Mesenchymal stem cell (in vitro differentiated cells and primary cell): Measurements from ENCODE around the gene SEMA3B.
A peak's percentile ranks its signal among the peaks of the same experiment; 100 is the strongest.

ENCODE experiments used
- DNase-seq: peaks from one replicate; pipeline ENCODE4 v3.0.0-alpha.2; 2013
- H2AFZ ChIP-seq: one replicate; pipeline ENCODE4 v1.6.1; 2013; ENCODE audit warnings: low read depth, mild to moderate bottlenecking, control low read depth, inconsistent platforms, low read length, moderate library complexity
- H2AK5ac ChIP-seq: 2 replicates; pipeline ENCODE4 v1.6.1; 2013; ENCODE audit warnings: low read length, moderate library complexity, mild to moderate bottlenecking, inconsistent platforms; ENCODE audit not compliant: severe bottlenecking
- H2BK120ac ChIP-seq: one replicate; pipeline ENCODE4 v1.6.1; 2013; ENCODE audit warnings: low read depth, mild to moderate bottlenecking, inconsistent platforms, low read length, moderate library complexity
- H2BK12ac ChIP-seq, 2 experiments: one replicate each; pipeline ENCODE4 v1.6.1; 2013; ENCODE audit warnings: inconsistent platforms in 2 of 2, low read length in 2 of 2, mild to moderate bottlenecking in 2 of 2, moderate library complexity in 2 of 2, control low read depth in 1 of 2
- H2BK15ac ChIP-seq: one replicate; pipeline ENCODE4 v1.6.1; 2013; ENCODE audit warnings: mild to moderate bottlenecking, low read depth, inconsistent platforms; ENCODE audit not compliant: poor library complexity, severe bottlenecking
- H2BK5ac ChIP-seq: 2 replicates; pipeline ENCODE4 v1.6.1; 2013; ENCODE audit warnings: low read depth, mild to moderate bottlenecking, low read length, control low read depth, inconsistent platforms; ENCODE audit not compliant: poor library complexity, severe bottlenecking
- H3K14ac ChIP-seq, 2 experiments: one replicate each; pipeline ENCODE4 v1.6.1; 2013; ENCODE audit warnings: inconsistent platforms in 2 of 2, low read length in 2 of 2, control low read depth in 1 of 2, mild to moderate bottlenecking in 1 of 2, moderate library complexity in 1 of 2
- H3K18ac ChIP-seq, 2 experiments: one replicate each; pipeline ENCODE4 v1.6.1; 2013; ENCODE audit warnings: inconsistent platforms in 2 of 2, low read length in 2 of 2, control low read depth in 1 of 2, low read depth in 1 of 2, mild to moderate bottlenecking in 1 of 2
- H3K23ac ChIP-seq, 2 experiments: one replicate each; pipeline ENCODE4 v1.6.1; 2013; ENCODE audit warnings: inconsistent platforms in 2 of 2, low read length in 2 of 2, mild to moderate bottlenecking in 2 of 2, moderate library complexity in 2 of 2, control low read depth in 1 of 2
- H3K27ac ChIP-seq: 2 replicates; pipeline ENCODE4 v1.5.1; 2013; ENCODE audit warnings: mild to moderate bottlenecking, moderate library complexity, low read length, control low read depth, inconsistent platforms; ENCODE audit not compliant: poor library complexity, severe bottlenecking
- H3K27me3 ChIP-seq, 2 experiments: 2 replicates each; pipeline versions ENCODE4 v1.6.1 to v1.7.0; 2013; ENCODE audit warnings: low read length in 2 of 2, mild to moderate bottlenecking in 2 of 2, moderate library complexity in 2 of 2, control low read depth in 1 of 2, inconsistent platforms in 1 of 2; ENCODE audit not compliant: control insufficient read depth in 1 of 2, insufficient read depth in 1 of 2
- H3K36me3 ChIP-seq, 2 experiments: 2 replicates each; pipeline versions ENCODE4 v1.6.1 to v1.7.0; 2013; ENCODE audit warnings: low read length in 2 of 2, control low read depth in 1 of 2, inconsistent platforms in 1 of 2, low read depth in 1 of 2, mild to moderate bottlenecking in 1 of 2; ENCODE audit not compliant: insufficient read depth in 2 of 2, control insufficient read depth in 1 of 2
- H3K4ac ChIP-seq, 2 experiments: one replicate each; pipeline ENCODE4 v1.6.1; 2013; ENCODE audit warnings: inconsistent platforms in 2 of 2, low read length in 2 of 2, mild to moderate bottlenecking in 2 of 2, moderate library complexity in 2 of 2, control low read depth in 1 of 2, low read depth in 1 of 2
- H3K4me1 ChIP-seq: 2 replicates; pipeline ENCODE4 v1.6.1; 2013; ENCODE audit warnings: low read depth, low read length, control low read depth; ENCODE audit not compliant: control insufficient read depth, insufficient read depth
- H3K4me2 ChIP-seq: 2 replicates; pipeline ENCODE4 v1.6.1; 2013; ENCODE audit warnings: low read length, mild to moderate bottlenecking, inconsistent platforms; ENCODE audit not compliant: poor library complexity, severe bottlenecking
- H3K4me3 ChIP-seq, 2 experiments: 2 replicates each; pipeline versions ENCODE4 v1.5.1 to v1.7.0; 2013; ENCODE audit warnings: low read length in 2 of 2, mild to moderate bottlenecking in 2 of 2, control low read depth in 1 of 2, low read depth in 1 of 2; ENCODE audit not compliant: insufficient read depth in 1 of 2
- H3K79me1 ChIP-seq: replicated peaks from 2 replicates; pipeline ENCODE4 v1.6.1; 2013; ENCODE audit warnings: mild to moderate bottlenecking, control low read depth, low read length, inconsistent platforms; ENCODE audit not compliant: poor library complexity, severe bottlenecking
- H3K9ac ChIP-seq: 2 replicates; pipeline ENCODE4 v1.7.0; 2013; ENCODE audit warnings: mild to moderate bottlenecking, low read length, moderate library complexity
- H3K9me3 ChIP-seq: 2 replicates; pipeline ENCODE4 v1.7.0; 2013; ENCODE audit warnings: mild to moderate bottlenecking, low read length; ENCODE audit not compliant: control insufficient read depth
- H4K8ac ChIP-seq: one replicate; pipeline ENCODE4 v1.6.1; 2013; ENCODE audit warnings: inconsistent platforms, mild to moderate bottlenecking, low read length, moderate library complexity
- H4K91ac ChIP-seq: one replicate; pipeline ENCODE4 v1.6.1; 2013; ENCODE audit warnings: mild to moderate bottlenecking, low read length, inconsistent platforms
- WGBS: methylation state at CpG from one replicate; pipeline ENCODE4 v1.1.7; 2013; ENCODE audit warnings: mixed read lengths; 5-methylcytosine and 5-hydroxymethylcytosine counted together

SEMA3B gene

GRCh38 chr3:50221411-50222168 is 47.4 kb upstream of the SEMA3B start:
- Histone ChIP-seq H2BK120ac (no peak overlapping the region), H3K9me3 (no peaks in the 10 kb centered on the region), H3K4me3 (no peak overlapping the region), H3K14ac (no peak overlapping the region), H4K91ac (no peak overlapping the region), H3K4me1 (peaks cover 3% of the 10 kb centered on the region), H3K4ac (no peak overlapping the region), H3K27ac (no peak overlapping the region), H2AK5ac (no peak overlapping the region), H2BK5ac (no peak overlapping the region), H3K36me3 (no peaks in the 10 kb centered on the region), H4K8ac (no peak overlapping the region), H2BK15ac (no peak overlapping the region), H3K4me2 (no peak overlapping the region), H3K79me1 (no peaks in the 10 kb centered on the region), H3K27me3 (peaks cover 12 to 32% of the 10 kb centered on the region in 2 experiments), H3K18ac (no peak overlapping the region), H2AFZ (no peak overlapping the region), H2BK12ac (no peak overlapping the region), H3K23ac (no peak overlapping the region), H3K9ac (no peak overlapping the region)
- DNase-seq = no peak
- WGBS = 75% methylated on average over 12 of the region's 12 CpGs

- Histone ChIP-seq H3K79me1 (no peaks in the 10 kb centered on the region), H3K4me1 (peaks cover 8% of the 10 kb centered on the region), H3K9ac (no peak overlapping the region), H3K4ac (no peak overlapping the region), H3K36me3 (no peaks in the 10 kb centered on the region), H4K8ac (no peak overlapping the region), H2AK5ac (no peak overlapping the region), H2BK12ac (no peak overlapping the region), H3K18ac (no peak overlapping the region), H3K14ac (no peak overlapping the region), H3K4me2 (no peak overlapping the region), H3K4me3 (no peak overlapping the region), H2BK15ac (no peak overlapping the region), H4K91ac (no peak overlapping the region), H3K9me3 (no peaks in the 10 kb centered on the region), H3K27me3 (peaks cover 11 to 29% of the 10 kb centered on the region in 2 experiments), H2BK120ac (no peak overlapping the region), H3K23ac (no peak overlapping the region), H3K27ac (no peak overlapping the region), H2AFZ (no peak overlapping the region), H2BK5ac (no peak overlapping the region)
- DNase-seq = no peak
- 70% methylated on average over 1 of the region's 1 CpG for WGBS
Measured at GRCh38 chr3:50222169-50222528, 46.8 kb upstream of the SEMA3B start.

GRCh38 chr3:50224639-50225038 is 44.3 kb upstream of the SEMA3B start:
- Histone ChIP-seq H2BK120ac (no peak overlapping the region), H3K9me3 (no peaks in the 10 kb centered on the region), H3K4me1 (peaks cover 15% of the 10 kb centered on the region), H2AK5ac (no peak overlapping the region), H3K18ac (no peak overlapping the region), H2AFZ (no peak overlapping the region), H2BK12ac (no peak overlapping the region), H3K79me1 (peaks cover 3% of the 10 kb centered on the region), H3K27ac (no peak overlapping the region), H3K23ac (no peak overlapping the region), H3K9ac (no peak overlapping the region), H2BK5ac (no peak overlapping the region), H3K27me3 (peaks cover 4 to 19% of the 10 kb centered on the region in 2 experiments), H4K8ac (no peak overlapping the region), H3K4ac (no peak overlapping the region), H3K4me3 (no peak overlapping the region), H3K14ac (no peak overlapping the region), H2BK15ac (no peak overlapping the region), H3K4me2 (no peak overlapping the region), H4K91ac (no peak overlapping the region), H3K36me3 (no peaks in the 10 kb centered on the region)
- DNase-seq = no peak
- WGBS = 68% methylated on average over 5 of the region's 5 CpGs

GRCh38 chr3:50226888-50227389 is 42.0 kb upstream of the SEMA3B start:
- H3K4me1 ChIP-seq = peaks cover 15% of the 10 kb centered on the region
- H3K9me3 ChIP-seq = no peaks in the 10 kb centered on the region
- H3K23ac ChIP-seq = peak overlapping the region in 1 of 2 experiments; percentile 97

More at GRCh38 chr3:50226888-50227389, 42.0 kb upstream of the SEMA3B start:
- Histone ChIP-seq H3K4me2 (peak overlapping the region; percentile 90), H2BK12ac (peak overlapping the region; percentile 46 to 69), H3K4me3 (peak overlapping the region; percentile 57 to 95), H4K8ac (peak overlapping the region; percentile 93), H2BK5ac (no peak overlapping the region), H2BK15ac (peak overlapping the region; percentile 95), H3K18ac (peak overlapping the region; percentile 74 to 96), H3K36me3 (no peaks in the 10 kb centered on the region), H3K14ac (peak overlapping the region in 1 of 2 experiments; percentile 94), H2BK120ac (peak overlapping the region; percentile 57), H3K27ac (peak overlapping the region; percentile 24), H2AFZ (peak overlapping the region; percentile 90), H2AK5ac (no peak overlapping the region), H3K79me1 (peaks cover 3% of the 10 kb centered on the region), H4K91ac (peak overlapping the region; percentile 85), H3K9ac (peak overlapping the region; percentile 83), H3K27me3 (peaks cover 4 to 18% of the 10 kb centered on the region in 2 experiments), H3K4ac (peak overlapping the region; percentile 19 to 36)
- 2% methylated on average over 28 of the region's 40 CpGs for WGBS
- DNase-seq = peak; percentile 67
